Raji (cell line): ENCODE data around the gene PRDX1.

ENCODE experiments used
- POLR2A ChIP-seq: IDR thresholded peaks from 2 replicates; pipeline ENCODE4 v1.6.1; 2011; ENCODE audit warnings: low read depth, low read length, control low read depth; ENCODE audit not compliant: insufficient read depth

The PRDX1 gene

GRCh38 chr1:45485949-45486348 lies 35.7 kb downstream of the PRDX1 start:
- TF ChIP-seq POLR2A, result no peak

DNA sequence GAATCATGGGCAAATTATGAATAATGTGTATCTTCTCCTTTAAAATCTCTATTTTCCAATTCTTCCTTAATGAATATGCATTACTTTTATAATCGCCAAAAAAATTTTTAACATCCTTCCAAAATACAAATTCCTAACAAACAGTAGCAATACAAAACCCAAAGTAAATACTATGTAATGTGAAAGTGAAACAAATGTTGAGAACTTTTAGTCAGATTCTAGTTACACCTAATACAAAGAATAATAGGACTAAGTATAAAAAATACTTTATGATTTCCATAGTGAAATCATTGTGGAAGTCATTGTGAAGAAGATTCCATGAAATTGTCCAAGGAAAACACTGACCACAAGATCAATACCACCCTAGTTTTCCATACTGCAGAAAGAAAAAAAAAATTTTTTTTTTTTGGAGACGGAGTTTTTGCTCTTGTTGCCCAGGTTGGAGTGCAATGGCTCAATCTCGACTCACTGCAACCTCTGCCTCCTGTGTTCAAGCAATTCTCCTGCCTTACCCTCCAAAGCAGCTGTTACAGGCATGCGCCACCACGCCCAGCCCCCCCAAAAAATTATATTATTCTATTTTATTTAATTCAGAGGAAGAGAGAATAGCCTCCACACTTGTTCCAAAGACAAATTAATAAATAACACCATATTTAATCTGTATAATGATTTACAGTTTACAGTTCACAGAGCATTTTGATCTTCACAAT lies 42.5 kb downstream of the PRDX1 start:
- TF ChIP-seq POLR2A, result no peak

DNA sequence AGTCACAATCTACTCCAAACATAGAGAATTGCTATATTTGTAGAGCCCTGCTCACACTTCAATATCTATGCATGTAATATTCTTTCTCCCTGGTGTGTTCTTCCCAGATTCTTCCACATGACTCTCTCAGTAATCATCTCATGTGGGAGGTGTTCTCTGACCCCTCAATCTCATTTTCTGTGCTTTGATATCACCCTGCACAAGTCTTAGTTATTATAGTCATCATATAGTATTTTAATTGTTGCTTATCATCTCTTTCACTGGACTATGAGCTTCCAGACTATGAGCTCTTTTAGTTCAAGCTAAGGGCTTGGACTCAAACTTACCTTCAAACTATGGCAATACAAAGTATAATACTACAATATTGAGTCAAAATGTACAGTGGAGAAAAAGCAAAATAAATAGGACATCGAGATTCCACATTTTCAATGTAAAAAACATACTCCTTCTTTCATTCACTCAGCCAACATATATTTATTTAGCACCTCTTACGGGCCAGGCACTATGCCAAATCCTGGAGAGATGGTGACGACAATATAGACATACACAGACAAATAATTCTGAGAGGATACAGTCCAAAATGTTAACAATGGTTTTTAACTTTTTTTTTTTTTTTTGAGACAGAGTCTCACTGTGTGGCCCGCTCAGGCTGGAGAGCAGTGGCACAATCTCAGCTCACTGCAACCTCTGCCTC lies 43.4 kb downstream of the PRDX1 start:
- no peak for TF ChIP-seq POLR2A

- TF ChIP-seq POLR2A, result no peak
Measured at GRCh38 chr1:45477646-45478045, 44.0 kb downstream of the PRDX1 start.

- no peak for TF ChIP-seq POLR2A
Measured at GRCh38 chr1:45473302-45473701, 48.4 kb downstream of the PRDX1 start.

- TF ChIP-seq POLR2A, result no peak
Measured at GRCh38 chr1:45470306-45470798, 51.3 kb downstream of the PRDX1 start.

DNA sequence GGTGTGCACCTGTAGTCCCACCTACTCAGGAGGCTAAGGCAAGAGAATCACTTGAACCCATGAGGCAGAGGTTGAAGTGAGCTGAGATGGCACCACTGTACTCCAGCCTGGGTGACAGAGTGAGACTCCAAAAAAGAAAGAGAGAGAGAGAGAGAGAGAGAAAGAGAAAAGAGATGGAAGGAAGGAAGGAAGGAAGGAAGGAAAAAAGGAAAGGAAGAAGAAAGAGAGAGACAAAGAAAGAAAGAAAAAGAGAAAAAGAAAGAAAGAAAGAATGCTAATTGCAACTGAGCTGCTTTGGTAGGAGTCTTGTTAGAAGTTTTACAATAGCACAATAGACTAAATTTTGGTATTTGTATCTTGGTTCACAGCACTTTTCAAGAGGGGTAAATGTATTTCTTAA lies 56.4 kb downstream of the PRDX1 start:
- TF ChIP-seq POLR2A, result no peak
